ENCODE measurements around the gene RSPH6A.

RSPH6A gene

DNA sequence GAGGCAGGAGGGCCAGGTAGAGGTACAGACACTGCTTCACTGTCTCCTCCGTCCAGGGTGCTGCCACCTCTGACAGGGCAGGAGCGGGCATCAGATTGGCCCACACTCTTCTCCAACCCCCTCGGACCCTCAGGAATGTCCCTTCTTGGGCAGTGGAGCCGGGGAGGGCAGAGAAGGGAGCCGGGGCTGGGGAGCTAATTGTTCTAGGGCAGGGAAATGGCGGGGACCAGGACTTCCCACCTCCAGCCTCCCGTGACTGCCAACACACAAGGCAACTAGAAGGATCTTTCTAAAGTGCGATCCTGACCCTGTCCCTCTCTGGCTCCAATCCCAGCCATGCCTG, 10.1 kb upstream of the RSPH6A start:
- no peak for DNase-seq (ENCODE audit: low read depth)

- DNase-seq (ENCODE audit: low read depth), result no peak
Observed at GRCh38 chr19:45824531-45825262, 9.6 kb upstream of the RSPH6A start.

DNA sequence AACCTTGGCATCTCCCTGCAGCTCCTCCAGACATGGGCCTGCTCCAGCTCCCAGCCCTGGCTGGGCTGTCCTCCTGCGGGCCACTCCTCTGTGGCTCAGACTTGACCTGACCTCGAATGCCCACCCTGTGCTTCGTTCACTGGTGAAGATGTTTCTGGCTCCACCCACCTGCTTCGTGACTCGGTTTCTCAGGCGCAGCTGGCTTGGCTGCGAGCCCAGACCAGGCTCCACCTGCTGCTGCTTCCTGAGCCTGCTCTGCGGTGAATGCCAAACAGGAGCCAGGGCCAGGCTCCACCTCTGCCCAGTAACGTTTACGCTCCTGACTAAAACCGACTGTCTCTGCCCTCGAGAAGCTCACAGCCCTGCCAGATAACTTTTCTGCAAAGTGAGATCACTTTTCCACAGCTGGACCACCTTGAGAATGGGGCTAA, 8.9 kb upstream of the RSPH6A start:
- no peak for DNase-seq (ENCODE audit: low read depth)

DNA sequence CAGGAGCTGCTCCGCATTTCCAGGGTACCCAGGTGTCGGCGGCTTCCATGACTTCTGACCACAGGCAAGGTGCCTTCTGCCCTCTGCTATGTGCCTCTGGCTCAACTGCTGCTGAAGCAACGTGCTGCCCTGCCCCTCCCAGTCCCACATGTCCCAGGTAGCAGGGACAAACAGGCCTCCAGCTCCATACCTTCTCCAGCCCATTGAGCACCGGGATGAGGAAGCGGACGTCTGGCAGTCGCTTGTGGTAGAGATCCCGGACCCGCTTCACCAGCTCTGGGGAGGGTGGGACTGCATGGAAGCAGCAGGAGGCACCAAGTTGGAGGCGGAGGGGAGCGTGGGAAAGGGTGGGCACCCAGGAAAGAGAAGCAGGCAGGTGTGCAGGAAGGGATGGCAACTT, 8.1 kb upstream of the RSPH6A start:
- DNase-seq (ENCODE audit: low read depth), result no peak

DNA sequence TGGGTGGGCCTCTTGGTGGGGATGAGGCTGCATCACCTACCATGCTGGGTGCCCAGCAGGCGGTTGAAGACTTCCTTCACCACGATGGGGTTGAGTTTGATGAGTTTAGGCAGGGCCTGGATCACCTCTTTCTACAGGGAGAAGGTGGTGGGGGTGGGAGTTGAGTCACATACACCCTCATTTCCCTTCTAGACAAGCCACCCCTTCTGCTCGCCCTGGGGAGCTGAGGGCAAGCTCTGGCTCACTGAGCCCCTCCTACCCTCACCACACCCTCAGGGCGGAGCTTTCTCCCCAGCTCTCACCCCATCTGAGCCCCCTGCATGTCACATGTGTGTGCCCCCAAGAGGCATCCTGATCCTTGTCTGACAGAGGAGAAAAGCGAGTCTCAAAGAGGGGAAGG, 7.6 kb upstream of the RSPH6A start:
- no peak for DNase-seq (ENCODE audit: low read depth)

DNA sequence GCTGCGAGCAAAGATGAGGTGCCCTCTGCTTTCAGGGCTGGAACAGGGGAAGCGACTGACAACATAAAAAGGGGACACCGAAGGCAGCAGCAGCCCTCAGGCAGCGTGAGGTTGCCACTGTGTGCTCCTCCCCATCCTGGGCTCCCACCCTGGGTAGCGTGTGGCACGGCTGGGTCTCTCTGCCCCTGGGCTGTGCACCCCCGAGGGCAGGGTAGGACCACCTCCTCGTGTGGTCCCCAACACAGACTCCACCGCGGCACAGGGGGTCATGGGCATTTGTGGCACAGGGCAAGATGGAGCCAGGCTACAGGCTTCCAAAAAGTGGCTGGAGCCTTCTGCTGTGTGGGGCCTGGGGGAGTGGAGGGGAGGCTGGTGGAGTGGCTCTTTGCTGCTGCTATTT, 6.5 kb upstream of the RSPH6A start:
- no peak for DNase-seq (ENCODE audit: low read depth)

- DNase-seq (ENCODE audit: low read depth), result no peak
Observed at GRCh38 chr19:45821103-45821521, 6.0 kb upstream of the RSPH6A start.

GRCh38 chr19:45820413-45821102, 5.5 kb upstream of the RSPH6A start:
- DNase-seq (ENCODE audit: low read depth), result no peak

DNA sequence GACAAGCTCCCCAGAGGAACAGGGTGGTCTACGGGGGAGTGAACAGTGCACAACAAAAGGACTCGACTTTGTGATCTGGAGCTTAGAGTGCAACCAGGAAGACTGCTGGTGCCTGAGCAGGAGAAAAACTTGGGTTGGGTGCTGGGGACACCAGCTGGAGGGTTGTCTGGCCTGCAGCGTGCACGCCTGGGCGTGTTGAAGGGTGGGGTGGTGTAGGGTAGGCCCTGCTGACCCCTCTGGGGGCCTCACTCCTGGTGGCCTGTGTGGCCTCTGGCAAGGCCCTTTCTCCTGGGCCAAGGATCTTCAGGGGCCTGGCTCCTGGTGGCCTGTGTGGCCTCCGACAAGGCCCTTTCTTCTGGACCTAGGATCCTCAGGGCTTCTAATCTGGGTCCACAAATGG, 4.7 kb upstream of the RSPH6A start:
- no peak for DNase-seq (ENCODE audit: low read depth)

GRCh38 chr19:45817725-45818301, 2.7 kb upstream of the RSPH6A start:
- no peak for DNase-seq (ENCODE audit: low read depth)

DNA sequence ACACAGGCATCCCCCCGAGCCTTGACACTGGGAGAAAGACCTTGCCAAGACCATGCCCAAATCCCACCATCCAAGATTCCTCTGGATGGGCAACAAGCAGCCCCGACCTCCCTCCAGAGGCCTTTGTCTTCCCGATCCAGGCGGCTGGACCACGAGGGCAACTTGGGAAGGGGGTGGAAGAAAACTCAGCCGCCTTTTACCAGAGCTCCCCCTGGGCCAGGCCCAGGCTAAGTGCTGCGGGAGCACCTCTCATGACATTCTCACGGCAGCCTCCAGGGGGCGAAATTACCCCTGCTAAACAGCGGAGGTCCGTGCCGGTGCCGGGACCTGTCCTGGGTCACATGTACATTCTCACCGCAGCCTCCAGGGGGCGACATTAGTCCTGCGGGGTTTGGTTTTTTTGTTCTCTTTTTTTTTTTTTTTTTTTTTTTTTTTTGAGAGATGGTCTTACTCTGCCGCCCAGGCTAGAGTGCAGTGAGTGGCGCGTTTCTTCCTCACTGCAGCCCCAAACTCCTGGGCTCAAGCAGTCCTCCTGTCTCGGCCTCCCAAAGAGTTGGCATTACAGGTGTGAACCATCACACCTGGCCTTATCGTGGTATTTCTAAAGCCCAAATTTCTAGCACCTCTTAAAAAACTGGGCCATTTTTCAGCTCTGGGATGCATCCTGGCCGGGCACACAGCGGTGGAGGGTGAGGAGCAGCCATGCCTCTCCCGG, 2.1 kb upstream of the RSPH6A start:
- DNase-seq (ENCODE audit: low read depth), result peak; percentile 85

DNA sequence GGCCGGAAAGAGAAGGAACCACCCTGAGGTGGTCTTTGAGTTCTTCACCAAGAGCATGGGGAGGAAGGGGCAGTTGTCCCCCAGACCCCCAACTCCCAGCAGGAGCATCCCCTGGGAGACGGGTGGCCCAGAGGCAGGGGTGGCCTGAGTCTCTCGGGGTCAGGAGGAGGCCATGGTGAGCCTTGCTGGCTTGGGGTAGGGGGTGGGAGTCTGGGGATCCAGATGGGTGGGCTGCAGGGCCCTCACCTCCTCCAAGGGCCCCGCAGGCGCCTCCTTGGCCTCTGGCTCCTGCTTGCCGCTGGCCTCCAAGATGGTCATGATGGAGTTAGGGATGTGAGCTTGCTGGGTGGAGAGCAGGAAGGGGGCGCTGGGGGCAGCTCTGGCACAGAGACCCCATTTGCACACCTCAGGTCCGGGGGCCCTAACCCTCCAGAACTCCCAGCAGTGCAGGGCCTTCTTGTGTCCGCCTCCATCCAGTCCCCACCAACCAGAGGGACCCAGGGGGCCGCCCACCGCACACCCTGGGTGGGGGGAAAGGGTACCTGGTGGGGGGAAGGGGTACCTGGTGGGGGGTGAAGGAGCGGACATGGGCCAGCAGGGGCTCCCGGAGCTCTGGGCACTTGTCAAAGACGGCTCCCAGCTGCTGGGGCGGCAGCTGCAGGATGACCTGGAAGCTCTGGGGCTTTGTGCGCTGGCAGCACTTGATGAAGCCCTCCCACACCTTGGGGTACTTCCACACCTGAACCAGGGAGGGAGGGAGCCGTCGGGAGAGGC, 1.3 kb upstream of the RSPH6A start:
- no peak for DNase-seq (ENCODE audit: low read depth)

- no peak for DNase-seq (ENCODE audit: low read depth)
Observed at GRCh38 chr19:45815481-45816216, 541 bp upstream of the RSPH6A start.

- no peak for DNase-seq (ENCODE audit: low read depth)
Observed at GRCh38 chr19:45814166-45814780, 835 bp downstream of the RSPH6A start.

- no peak for DNase-seq (ENCODE audit: low read depth)
Observed at GRCh38 chr19:45812297-45812696, 2.8 kb downstream of the RSPH6A start.

- DNase-seq (ENCODE audit: low read depth), result peak; percentile 73
Observed at GRCh38 chr19:45809643-45810159, 5.4 kb downstream of the RSPH6A start.

DNA sequence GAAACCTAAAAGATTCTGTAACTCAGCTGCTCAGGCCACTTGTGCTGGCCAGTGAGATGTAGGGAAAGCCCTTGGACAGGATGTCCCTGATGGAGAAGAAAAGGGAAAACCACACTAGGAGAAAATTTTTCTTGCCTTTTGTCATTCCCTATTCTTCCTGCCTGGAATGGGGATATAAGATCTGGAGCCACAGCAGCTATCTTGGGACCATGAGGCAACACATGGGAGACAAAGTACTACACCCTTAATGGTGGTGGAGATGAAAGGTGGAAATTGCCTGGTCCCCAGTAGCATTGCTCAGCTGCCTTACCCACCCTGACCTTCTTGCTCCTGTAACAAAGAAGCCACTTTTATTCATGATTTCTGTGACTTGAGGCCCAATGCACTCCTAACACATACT, 9.4 kb downstream of the RSPH6A start:
- no peak for DNase-seq (ENCODE audit: low read depth)

- DNase-seq (ENCODE audit: low read depth), result no peak
Observed at GRCh38 chr19:45804959-45805230, 10.2 kb downstream of the RSPH6A start.

GRCh38 chr19:45804140-45804958, 10.8 kb downstream of the RSPH6A start:
- DNase-seq (ENCODE audit: low read depth), result no peak

- no peak for DNase-seq (ENCODE audit: low read depth)
Observed at GRCh38 chr19:45801603-45802175, 13.4 kb downstream of the RSPH6A start.

All from amniotic epithelial cell (primary cell).